Measurements from ENCODE around the gene MYO5A.

The MYO5A gene

GRCh38 chr15:52361975-52362494 lies 166.6 kb downstream of the MYO5A start:
- Histone ChIP-seq H3K4me2 (no peak overlapping the region), H3K27me3 (ENCODE audit: insufficient read depth, low read depth) (no peaks in the 10 kb centered on the region), H3K4me3 (IDR thresholded peaks at IDR 0.05; ENCODE audit: insufficient read depth, low read depth, low read length) (no peak overlapping the region), H3K27ac (no peak overlapping the region), H3K4me1 (ENCODE audit: low read depth, poor library complexity, severe bottlenecking) (peaks cover 25% of the 10 kb centered on the region), H2AFZ (ENCODE audit: low read depth) (no peak overlapping the region), H3K79me2 (ENCODE audit: insufficient read depth, low read depth) (no peaks in the 10 kb centered on the region), H4K20me1 (ENCODE audit: insufficient read depth) (no peaks in the 10 kb centered on the region), H3K9ac (no peak overlapping the region), H3K36me3 (ENCODE audit: insufficient read depth) (peaks cover 13% of the 10 kb centered on the region)
- no peak for TF ChIP-seq CTCF (conservative IDR thresholded peaks at IDR 0.05; ENCODE audit: low read depth, low read length)

- Histone ChIP-seq H3K79me2 (ENCODE audit: insufficient read depth, low read depth) (no peaks in the 10 kb centered on the region), H3K4me3 (IDR thresholded peaks at IDR 0.05; ENCODE audit: insufficient read depth, low read depth, low read length) (no peak overlapping the region), H3K4me1 (ENCODE audit: low read depth, poor library complexity, severe bottlenecking) (peaks cover 30% of the 10 kb centered on the region), H4K20me1 (ENCODE audit: insufficient read depth) (no peaks in the 10 kb centered on the region), H2AFZ (ENCODE audit: low read depth) (no peak overlapping the region), H3K36me3 (ENCODE audit: insufficient read depth) (peaks cover 13% of the 10 kb centered on the region), H3K9ac (no peak overlapping the region), H3K27ac (no peak overlapping the region), H3K4me2 (no peak overlapping the region), H3K27me3 (ENCODE audit: insufficient read depth, low read depth) (no peaks in the 10 kb centered on the region)
- TF ChIP-seq CTCF (conservative IDR thresholded peaks at IDR 0.05; ENCODE audit: low read depth, low read length): no peak
These were observed 167.2 kb downstream of the MYO5A start for GRCh38 chr15:52361494-52361893.

- Histone ChIP-seq H3K79me2 (ENCODE audit: insufficient read depth, low read depth) (no peaks in the 10 kb centered on the region), H3K4me3 (IDR thresholded peaks at IDR 0.05; ENCODE audit: insufficient read depth, low read depth, low read length) (no peak overlapping the region), H3K4me2 (no peak overlapping the region), H3K4me1 (ENCODE audit: low read depth, poor library complexity, severe bottlenecking) (peaks cover 40% of the 10 kb centered on the region), H3K27me3 (ENCODE audit: insufficient read depth, low read depth) (no peaks in the 10 kb centered on the region), H4K20me1 (ENCODE audit: insufficient read depth) (no peaks in the 10 kb centered on the region), H3K9ac (no peak overlapping the region), H3K27ac (0 out of 2 replicates have a peak overlapping the region, but pooled peaks have one; percentile 6), H2AFZ (ENCODE audit: low read depth) (no peak overlapping the region), H3K36me3 (ENCODE audit: insufficient read depth) (peaks cover 13% of the 10 kb centered on the region)
- TF ChIP-seq CTCF (conservative IDR thresholded peaks at IDR 0.05; ENCODE audit: low read depth, low read length): no peak
These were observed 168.2 kb downstream of the MYO5A start for GRCh38 chr15:52360229-52361203.

- no peak for TF ChIP-seq CTCF (conservative IDR thresholded peaks at IDR 0.05; ENCODE audit: low read depth, low read length)
- no peaks in the 10 kb centered on the region for H3K27me3 ChIP-seq (ENCODE audit: insufficient read depth, low read depth)
- H3K36me3 ChIP-seq (ENCODE audit: insufficient read depth): peaks cover 13% of the 10 kb centered on the region
- H3K9ac ChIP-seq: no peak overlapping the region
- no peak overlapping the region for H3K4me3 ChIP-seq (IDR thresholded peaks at IDR 0.05; ENCODE audit: insufficient read depth, low read depth, low read length)
- no peaks in the 10 kb centered on the region for H3K79me2 ChIP-seq (ENCODE audit: insufficient read depth, low read depth)
- peaks cover 44% of the 10 kb centered on the region for H3K4me1 ChIP-seq (ENCODE audit: low read depth, poor library complexity, severe bottlenecking)
- no peak overlapping the region for H2AFZ ChIP-seq (ENCODE audit: low read depth)
- H3K4me2 ChIP-seq: no peak overlapping the region
- no peak overlapping the region for H3K27ac ChIP-seq
- H4K20me1 ChIP-seq (ENCODE audit: insufficient read depth): no peaks in the 10 kb centered on the region
These were observed 169.0 kb downstream of the MYO5A start for GRCh38 chr15:52359722-52360121.

Measured in KMS-11 (cell line).